Measurements from ENCODE around the gene TMPRSS3.

TMPRSS3 gene

GRCh38 chr21:42407476-42407875, 11.6 kb upstream of the TMPRSS3 start:
- no peak for DNase-seq (ENCODE audit: low read depth)

DNA sequence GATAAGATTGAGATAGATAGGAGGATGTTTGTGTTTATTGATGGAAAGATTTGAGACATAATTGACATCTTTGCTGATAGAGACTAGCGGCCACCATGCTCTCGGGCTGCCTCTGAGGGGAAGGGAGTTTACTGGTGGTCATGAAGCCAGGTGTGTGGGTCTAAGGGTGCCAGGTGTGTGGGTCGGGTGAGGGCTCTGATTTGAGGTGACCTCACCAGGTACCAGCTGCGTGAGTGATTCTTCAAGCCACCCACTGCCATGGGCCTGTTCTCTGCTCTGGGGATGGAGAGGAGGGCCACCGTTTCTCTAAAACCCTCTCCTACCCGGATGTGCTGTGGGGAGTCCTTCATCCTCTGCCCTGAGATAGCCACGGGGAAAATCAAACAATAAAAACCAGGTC, 11.0 kb upstream of the TMPRSS3 start:
- no peak for DNase-seq (ENCODE audit: low read depth)

DNA sequence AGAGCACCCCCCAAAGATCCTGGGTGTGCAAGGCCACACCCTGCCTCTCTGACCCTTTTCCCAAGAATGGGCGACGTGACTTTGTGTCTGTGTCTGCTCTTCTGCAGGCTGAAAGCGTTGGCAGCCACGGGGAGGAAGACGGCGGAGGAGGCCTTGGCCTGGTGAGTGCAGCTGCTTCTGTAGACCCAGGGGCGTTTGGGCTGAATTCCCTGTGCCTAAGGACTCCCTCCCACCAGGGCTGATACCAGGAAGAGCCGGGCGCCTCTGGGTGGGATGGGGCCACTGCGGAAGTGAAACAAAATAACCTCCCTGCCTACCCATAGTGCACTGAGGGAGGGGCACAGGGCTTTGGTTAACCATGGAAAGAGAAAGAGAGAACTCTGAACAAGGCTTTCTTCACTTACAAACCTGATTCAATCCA, 10.4 kb upstream of the TMPRSS3 start:
- peak; percentile 54 for DNase-seq (ENCODE audit: low read depth)

DNA sequence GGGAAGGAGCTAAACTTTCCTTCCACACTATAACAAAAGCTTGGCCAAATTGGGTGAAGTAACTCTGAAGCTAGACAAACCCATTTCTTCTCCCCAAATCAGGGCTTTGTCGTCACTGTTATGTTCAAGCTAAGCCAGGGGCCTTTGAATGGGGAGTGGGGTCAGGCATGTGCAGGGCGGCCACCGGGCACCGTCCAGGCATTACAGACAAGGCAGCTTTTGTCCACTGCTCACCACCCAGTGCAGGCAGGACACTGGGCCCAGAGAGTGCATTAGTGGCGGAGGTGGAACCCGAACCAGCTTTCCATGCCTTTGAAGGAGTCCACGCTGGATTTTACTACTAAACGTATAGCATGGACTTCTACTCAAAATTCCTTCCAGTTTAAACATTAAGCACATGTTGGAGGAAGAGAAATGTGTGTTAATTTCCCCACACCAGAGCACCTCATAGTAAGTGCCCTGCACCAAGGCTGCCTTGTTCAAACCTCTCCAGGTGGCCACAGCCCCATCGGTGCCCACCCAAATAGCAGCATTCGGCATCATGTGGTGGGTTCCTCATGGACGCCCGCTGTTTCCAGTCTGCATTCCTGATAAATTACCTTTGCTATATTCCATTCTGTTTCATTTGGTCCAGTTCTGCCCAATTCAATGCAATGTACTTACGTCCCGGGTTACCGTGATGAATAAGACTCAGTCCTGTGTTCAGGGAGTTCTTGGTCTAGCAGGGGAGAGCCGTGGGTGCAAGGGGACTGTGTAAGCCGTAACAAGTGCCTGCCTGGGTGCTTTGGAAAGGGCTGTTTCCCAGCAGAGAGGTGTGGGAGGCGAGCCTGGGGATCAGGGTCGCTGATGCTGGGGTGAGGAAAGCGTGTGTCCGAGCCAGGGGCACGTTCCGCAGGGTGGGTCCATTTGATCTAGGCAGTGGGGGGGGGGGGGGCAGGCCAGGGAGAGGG, 9.5 kb upstream of the TMPRSS3 start:
- no peak for DNase-seq (ENCODE audit: low read depth)

- DNase-seq (ENCODE audit: low read depth) = no peak
Observed at GRCh38 chr21:42404539-42404938, 8.7 kb upstream of the TMPRSS3 start.

DNA sequence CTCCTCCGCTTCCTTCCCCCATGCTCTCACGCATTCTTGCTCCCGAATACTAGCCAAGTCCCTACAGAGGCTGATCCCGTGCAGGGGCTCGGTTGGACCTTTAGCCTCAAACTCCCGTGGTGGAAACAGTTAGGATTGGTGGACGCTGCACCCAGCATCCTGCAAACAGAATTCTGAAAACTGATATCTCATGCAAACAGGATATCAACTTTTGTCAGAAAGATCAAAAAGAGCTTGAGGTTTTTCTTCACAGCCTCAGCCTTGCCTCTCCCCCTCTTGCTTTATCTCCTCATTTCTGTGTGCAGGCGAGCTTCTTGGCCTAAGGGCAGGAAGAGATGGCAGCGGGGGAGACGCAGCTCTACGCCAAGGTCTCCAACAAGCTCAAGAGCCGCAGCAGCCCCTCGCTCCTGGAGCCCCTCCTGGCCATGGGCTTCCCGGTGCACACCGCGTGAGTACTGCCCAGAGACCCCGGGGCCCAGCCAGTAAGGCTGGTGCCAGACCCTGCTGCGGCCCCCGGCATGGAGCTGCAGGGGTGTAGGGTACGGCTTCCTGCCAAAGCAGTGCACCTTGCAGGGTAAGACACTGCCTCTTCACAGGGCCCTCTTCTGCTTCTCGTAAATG, 7.9 kb upstream of the TMPRSS3 start, which contains the start of gene UBASH3A:
TSS of gene UBASH3A (plus strand) at position 292 of the 621 bp plus-strand sequence. CDS start at position 336, 44 bp downstream.
- DNase-seq (ENCODE audit: low read depth) = no peak

GRCh38 chr21:42401820-42402251, 6.0 kb upstream of the TMPRSS3 start:
- DNase-seq (ENCODE audit: low read depth) = no peak

GRCh38 chr21:42401154-42401553, 5.3 kb upstream of the TMPRSS3 start:
- no peak for DNase-seq (ENCODE audit: low read depth)

DNA sequence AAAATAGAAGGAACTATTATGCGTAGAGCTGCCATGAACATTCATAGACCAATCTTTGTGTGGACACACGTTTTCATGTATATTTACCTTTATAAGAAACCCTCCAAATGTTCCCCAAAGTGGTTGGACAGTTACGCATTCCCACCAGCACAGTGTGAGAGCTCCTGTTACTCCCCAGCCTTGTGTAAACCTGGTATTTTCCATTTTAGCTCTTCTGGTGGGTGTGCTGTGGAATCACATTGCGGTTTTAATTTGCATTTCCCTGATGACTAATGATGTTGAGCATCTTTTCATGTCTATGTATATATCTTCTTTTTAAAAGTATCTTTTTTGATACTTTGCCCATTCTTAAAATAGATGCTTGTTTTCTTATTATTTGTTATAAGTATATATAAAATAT, 4.7 kb upstream of the TMPRSS3 start:
- no peak for DNase-seq (ENCODE audit: low read depth)

- no peak for DNase-seq (ENCODE audit: low read depth)
Observed at GRCh38 chr21:42398436-42399028, 2.7 kb upstream of the TMPRSS3 start.

DNA sequence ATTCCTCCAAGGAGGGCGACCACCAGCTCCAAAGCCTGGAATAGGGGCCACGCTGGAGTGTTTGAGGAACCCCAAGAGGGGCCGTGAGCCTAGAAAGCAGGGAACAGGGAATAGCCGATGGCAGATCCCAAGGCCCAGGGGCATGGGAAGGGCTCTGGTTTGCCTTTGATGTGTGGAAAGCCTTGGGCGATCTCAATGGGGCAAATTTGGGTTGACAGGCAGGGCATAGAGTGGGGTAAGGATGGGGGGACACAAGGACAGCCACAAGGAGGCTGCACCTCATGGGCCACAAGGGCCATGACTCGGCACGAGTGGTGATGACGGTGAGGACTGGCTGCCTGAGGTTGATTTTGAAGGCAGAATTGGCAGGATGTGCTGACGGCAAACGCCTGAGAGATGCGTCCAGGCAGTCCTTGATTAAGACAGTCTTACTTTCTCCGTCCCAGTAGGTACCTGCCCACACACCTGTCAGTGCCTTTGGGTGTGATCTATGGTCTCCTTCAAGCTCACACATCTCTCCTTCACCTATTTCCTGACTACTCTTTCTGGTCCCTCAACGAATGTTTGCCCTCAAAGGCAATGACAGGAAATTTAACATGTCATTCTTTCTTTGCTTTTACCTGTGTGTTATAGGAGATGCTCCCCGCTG, 2.0 kb upstream of the TMPRSS3 start:
- no peak for DNase-seq (ENCODE audit: low read depth)

GRCh38 chr21:42396799-42397745, 1.2 kb upstream of the TMPRSS3 start:
- no peak for DNase-seq (ENCODE audit: low read depth)

- no peak for DNase-seq (ENCODE audit: low read depth)
Observed at GRCh38 chr21:42395302-42395701, 550 bp downstream of the TMPRSS3 start.

GRCh38 chr21:42393443-42393950, 2.4 kb downstream of the TMPRSS3 start:
- no peak for DNase-seq (ENCODE audit: low read depth)

DNA sequence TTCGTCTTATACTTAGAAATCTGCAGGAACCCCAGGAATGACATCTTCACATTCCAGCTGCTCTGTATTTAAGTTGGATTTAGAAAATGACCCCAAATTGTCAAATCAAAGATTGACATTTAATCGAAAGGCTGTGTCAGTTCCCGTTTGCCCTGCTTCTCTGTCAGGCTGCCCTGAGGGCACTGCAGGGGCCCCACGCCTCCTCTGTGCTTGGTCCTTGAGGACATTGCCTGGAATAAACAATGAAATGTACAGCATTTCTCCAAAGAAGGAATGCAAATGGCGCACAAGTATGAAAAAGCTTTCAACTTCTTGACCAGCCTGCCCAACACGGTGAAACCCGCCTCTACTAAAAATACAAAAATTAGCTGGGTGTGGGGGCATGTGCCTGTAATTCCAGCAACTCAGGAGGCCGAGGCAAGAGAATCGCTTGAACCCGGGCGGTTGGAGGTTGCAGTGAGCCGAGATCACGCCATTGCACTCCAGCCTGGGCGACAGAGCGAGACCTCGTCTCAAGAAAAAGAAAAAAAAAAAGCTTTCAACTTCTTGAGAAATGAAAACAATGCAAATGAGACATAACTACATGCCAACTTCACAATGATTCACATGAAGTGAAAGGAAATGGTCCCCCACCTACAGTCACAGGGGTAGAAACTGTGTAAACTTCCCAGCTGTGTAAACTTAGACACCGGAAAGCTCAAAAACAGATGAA, 3.0 kb downstream of the TMPRSS3 start:
- no peak for DNase-seq (ENCODE audit: low read depth)

GRCh38 chr21:42391297-42391696, 4.6 kb downstream of the TMPRSS3 start:
- DNase-seq (ENCODE audit: low read depth) = no peak

DNA sequence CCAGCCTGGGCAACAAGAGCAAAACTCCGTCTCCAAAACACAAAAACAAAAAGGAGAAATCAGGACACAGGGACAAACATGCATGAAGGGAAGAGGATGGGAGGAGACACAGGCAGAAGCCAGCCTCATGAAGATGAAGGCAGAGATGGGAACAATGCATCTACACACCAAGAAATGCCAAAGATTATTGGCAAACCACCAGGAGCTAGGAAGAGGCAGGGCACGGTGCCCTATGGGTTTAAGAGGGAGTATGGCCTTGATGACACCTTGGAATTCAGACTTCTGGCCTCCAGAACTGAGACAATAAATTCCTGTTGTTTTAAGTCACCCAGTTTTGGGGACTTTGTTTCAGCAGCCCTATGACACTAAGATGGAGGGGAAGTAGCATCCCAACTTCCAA, 5.2 kb downstream of the TMPRSS3 start:
- no peak for DNase-seq (ENCODE audit: low read depth)

- DNase-seq (ENCODE audit: low read depth) = no peak
Observed at GRCh38 chr21:42390193-42390592, 5.7 kb downstream of the TMPRSS3 start.

DNA sequence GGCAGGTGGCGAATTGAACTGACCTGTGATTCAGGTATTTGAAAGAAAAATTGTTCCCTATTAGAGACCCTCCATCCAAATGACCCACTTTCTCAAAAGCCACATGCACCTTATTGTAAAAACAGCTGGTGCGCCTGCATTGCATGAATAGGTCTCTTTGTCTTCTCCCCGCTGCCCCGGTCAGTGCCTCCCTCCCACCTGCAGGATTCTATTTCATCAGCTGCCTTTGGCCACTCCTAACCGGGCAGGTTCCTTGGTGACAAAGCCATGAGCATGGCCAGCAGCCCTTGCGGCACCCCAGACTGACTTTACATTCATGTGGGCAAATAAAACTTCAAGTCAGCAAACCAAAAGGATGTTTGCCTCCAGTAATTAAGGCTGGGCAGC, 6.4 kb downstream of the TMPRSS3 start:
- no peak for DNase-seq (ENCODE audit: low read depth)

DNA sequence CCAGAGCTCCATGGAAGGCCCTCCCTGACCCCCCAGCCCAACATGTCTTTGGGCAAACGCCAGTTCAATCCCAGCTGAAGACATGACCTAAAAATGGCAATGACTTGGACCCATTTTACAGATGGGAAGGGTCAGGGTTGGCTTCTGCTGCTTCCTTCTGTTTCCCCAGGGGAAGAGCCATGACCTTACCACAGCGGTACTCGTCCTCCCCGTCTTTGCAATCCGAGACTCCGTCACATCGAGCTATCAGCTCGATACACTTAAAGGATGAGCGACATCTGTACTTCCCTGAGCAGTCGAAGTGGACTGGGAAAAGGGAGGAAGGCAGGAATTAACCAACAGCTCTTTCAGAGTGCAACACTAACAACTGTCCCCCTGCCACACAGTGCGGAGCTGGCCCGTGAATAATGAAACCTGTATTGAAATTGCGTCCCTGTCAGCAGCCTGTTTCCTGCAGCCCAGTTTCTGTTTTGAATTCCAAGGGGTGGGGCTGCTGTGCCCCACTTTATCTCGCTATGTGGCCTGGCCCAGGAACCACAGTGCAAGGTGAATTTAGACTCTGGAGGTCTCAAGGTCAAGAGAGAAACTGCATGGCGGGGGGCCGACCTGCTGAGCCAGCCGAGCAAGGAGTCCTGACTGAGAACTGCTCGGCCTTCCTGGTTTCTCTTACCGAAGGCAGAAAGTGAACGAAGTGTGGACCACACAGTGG, 7.0 kb downstream of the TMPRSS3 start:
- no peak for DNase-seq (ENCODE audit: low read depth)
